Caki2 (cell line): ENCODE data around the gene SPANXN2. TPM values are rescaled to one million over a fixed set of nuclear protein-coding genes. Genes with fewer than 3 reads are reported as not detected.
A peak's percentile ranks its signal among the peaks of the same experiment; 100 is the strongest.
"Not testable (repeated sequence)": the region's sequence is repeated elsewhere in the genome, so short reads cannot be mapped to it uniquely, and the experiment has no call there.

Experiments
- DNase-seq: peaks from one replicate; pipeline ENCODE4 v3.0.0-alpha.2; 2015; ENCODE audit warnings: low read depth
- in situ Hi-C: cut with HindIII; loops from 2 replicates; pipeline ENCODE4 v1.10.0; 2016; ENCODE audit warnings: low sequenced_read_pairs, low pct_unique_long_range_greater_than_20kb, mixed read lengths
- total RNA-seq: library from RNA; depleted of rRNA; stranded (reverse); fragments of >200 nt; shearing (Covaris generic); gene quantifications from 2 replicates; pipeline ENCODE4 v1.2.3, GENCODE V29; 2014; ENCODE audit warnings: low replicate concordance; rRNA removed

The SPANXN2 gene, protein sequence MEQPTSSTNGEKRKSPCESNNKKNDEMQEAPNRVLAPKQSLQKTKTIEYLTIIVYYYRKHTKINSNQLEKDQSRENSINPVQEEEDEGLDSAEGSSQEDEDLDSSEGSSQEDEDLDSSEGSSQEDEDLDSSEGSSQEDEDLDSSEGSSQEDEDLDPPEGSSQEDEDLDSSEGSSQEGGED
- total RNA-seq: not detected in 2 replicates

DNA sequence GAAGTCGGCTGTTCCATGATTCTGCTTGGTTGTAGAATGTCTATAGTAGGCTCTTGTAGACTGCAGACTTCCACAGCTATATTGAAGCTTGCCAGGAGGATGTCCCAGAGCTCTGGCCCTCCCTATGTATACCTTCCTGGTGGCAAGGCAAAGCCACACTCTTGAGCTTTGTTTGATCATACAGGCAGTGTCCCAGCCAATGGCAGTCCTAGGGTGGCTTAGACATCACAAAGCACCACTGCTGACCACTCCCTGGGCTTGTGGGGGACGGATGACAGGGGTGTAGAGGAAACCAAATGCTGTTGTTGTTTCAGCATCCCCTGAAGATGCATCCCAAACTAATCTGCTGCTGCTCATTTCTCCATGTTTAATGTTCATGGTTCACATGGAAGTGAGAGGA lies at the start of gene SPANXN2:
Gene SPANXN2, minus strand, starts transcription at position 101 of the 400 bp plus-strand sequence. Its CDS starts 84 bp downstream, at position 17.
- DNase-seq, in situ Hi-C loops: not testable (repeated sequence)

DNA sequence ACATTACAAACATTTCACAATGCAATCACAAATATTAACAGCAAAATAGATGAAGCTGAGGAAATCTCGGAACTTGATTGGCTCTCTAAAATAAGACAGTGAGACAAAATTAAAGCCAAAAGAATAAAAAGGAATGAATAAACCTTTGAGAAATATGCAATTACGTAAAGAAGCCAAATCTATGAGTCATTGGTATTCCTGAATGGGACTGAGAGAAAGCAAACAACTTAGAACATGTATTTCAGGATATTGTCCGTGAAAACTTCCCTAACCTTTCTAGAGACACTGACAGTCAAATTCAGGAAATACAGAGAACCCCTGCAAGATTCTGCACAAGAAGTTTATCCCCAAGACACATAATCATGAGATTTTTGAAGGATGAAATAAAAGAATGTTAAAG lies 48.4 kb upstream of the SPANXN2 start:
- in situ Hi-C loops: no loop called here
- no peak for DNase-seq

DNA sequence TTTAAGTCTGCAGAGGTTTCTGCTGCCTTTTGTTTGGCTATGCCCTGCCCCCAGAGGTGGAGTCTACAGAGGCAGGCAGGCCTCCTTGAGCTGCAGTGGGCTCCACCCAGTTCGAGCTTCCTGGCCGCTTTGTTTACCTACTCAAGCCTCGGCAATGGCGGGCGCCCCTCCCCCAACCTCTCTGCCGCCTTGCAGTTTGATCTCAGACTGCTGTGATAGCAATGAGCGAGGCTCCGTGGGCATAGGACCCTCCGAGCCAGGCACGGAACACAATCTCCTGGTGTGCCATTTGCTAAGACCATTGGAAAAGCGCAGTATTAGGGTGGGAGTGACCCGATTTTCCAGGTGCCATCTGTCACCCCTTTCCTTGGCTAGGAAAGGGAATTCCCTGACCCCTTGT lies 47.2 kb upstream of the SPANXN2 start:
- in situ Hi-C loops, DNase-seq: not testable (repeated sequence)

DNA sequence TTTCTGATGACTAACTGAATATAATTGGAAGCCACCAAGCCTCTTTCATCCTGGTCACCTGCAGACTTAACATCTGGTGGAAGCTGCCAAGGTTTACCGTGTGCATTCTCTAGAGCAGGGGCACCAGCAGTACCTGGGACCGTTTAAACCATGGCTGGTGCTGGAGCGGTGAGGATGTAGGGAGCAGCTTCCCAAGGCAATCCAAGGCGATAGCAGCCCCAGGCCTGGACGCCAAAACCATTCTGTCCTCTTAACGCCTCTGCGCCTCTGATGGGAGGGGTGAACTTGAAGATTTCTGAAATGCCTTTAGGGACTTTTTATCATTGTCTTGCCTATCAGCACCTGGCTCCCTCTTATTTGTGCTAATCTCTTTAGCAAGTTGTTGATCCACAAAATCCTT lies 37.3 kb upstream of the SPANXN2 start:
- no peak for DNase-seq
- in situ Hi-C loops: no loop called here

DNA sequence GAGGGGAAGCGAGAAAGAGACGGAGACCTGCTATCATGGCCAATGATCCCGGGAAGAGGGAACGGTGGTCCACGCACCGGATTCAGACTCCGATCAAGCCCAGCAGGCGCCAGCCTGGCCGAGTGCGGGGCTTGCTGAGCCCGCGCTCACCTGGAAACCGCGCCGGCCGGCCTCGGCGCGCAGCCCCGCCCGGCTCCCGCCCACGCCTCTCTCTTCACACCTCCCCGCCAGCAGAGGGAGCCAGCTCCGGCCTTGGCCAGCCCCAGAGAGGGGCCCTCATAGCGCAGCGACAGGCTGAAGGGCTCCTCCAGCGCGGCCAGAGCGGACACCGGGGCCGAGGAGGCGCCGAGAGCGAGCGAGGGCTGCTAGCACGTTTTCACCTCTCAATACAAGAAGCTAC lies 36.8 kb upstream of the SPANXN2 start:
- in situ Hi-C loops: no loop called here
- DNase-seq: no peak

DNA sequence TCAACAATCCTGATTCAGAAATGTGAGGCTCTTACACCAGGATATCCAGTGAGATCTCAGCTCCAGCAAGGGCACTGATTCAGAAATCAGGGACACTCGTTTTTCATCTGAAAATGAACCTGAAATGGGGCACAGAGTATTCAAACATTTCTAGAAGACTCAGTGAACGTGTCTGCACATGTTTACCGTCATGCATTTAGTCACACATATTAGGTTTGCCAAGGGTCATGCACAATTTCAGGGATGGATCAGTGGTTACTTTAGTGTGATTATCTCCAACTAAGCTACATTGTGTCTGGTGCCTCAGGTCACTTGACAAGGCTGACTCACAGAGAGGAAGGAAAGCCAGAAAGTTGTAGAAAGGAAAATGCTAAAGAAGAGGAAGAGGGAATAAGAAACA lies 33.6 kb upstream of the SPANXN2 start:
- peak; percentile 30 for DNase-seq
- in situ Hi-C loops: no loop called here

DNA sequence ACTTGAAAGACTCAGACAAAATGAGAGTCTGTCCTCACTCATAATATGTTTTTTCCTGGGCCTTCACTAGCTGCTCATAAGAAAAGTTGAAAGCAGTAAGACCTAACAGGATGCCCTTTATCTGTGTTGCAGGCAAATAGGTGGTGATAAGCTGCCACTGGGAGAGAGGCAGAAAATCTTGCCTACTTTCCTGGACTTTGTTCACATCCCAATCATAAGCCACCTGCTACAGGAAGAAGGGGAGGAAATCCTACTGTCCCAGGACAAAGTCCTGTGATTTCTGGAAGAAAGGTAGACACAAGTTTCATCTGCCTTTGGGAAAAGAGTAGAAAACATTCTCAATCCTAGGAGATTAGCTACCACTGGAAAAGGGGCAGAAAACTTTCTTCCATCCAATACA lies 13.3 kb upstream of the SPANXN2 start:
- in situ Hi-C loops: no loop called here
- no peak for DNase-seq

DNA sequence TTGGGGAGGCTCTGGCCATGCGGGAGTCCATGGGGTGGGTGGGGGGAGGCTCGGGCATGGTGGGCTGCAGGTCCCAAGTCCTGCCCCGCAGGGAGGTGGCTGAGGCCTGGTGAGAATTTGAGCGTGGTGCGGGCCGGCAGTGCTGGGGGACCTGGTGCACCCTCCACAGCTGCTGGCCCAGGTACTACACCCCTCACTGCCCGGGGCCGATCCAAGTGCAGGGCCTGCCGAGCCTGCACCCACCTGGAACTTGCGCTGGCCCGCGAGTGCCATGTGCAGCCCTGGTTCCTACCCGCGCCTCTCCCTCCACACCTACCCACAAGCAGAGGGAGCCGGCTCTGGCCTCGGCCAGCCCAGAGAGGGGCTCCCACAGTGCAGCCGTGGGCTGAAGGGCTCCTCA lies 5.7 kb upstream of the SPANXN2 start:
- no peak for DNase-seq
- in situ Hi-C loops: no loop called here

DNA sequence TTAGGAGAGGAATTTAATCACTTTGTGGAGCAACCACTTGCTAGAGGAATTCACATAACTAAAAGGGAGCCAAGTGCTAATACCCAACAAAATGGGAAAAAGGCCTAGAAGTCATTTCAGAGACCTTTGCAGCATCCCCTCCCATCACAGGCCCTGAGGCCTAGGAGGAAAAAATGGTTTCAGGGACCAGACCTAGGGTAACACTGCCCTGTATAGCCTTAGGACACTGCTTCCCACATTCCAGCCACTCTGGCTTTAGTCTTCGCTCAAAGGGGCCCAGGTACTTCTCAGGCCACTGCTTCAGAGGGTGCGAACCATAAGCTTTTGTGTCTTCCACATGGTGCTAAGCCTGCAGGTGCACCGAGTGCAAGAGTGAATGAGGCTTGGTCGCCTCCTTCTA lies 19.1 kb downstream of the SPANXN2 start:
- DNase-seq: no peak
- in situ Hi-C loops: no loop called here

DNA sequence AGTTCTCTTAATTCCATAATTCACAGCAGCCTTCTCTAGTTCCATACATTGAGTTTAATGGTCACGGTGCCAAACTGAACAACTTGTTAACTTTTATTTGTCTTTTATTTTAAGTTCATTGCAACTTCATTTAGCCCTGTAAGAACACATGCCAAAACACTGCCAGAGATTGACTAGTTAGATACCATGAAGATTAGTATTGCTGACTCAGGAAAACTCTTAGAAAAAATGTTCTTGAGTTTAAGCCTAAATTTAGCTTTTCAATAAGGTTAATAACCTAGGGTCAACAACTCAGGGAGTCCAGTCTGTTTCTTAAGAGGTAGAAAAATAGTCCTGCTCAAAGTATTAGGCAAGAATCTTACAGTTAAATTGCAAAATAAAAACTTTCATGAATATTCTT lies 25.7 kb downstream of the SPANXN2 start:
- DNase-seq: no peak
- in situ Hi-C loops: no loop called here

DNA sequence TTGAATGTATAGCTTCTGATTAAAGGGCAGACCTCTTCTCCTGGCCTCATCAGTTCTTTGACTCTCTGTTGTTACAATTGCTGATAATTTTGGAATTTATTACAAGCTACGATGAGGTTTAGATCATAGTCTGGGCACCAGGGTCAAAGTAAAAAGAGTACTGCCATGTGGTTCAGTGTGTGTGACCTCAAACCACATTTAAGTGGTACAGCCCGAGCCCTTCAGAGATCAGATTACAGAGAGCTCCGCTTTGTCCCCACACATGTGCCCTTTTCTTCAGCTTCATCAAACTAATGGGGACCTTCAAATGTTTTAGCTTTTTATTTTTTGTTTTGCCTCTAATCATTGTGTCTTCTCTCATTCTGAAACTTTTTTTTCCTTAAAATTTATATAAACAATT lies 37.1 kb downstream of the SPANXN2 start:
- DNase-seq: no peak
- in situ Hi-C loops: no loop called here

DNA sequence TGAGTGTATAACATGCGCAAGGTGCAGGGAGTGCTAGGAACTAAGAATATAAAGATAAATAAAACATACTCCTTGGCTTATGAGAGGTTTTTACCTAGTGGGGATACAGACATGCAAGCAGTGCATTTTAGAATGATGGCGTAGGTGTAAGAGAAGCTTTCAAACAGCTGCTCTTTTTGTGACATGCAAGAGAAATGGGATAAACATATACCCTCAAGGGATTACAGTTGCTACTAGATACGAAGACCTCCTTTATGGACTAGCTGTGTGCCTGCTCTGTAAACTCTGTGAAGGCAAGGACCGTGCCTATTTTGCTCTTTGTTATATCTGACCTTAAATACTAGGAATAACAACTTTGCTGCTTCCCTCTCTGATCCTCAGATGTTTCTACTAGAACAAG lies 45.6 kb downstream of the SPANXN2 start:
- no peak for DNase-seq
- in situ Hi-C loops: no loop called here

DNA sequence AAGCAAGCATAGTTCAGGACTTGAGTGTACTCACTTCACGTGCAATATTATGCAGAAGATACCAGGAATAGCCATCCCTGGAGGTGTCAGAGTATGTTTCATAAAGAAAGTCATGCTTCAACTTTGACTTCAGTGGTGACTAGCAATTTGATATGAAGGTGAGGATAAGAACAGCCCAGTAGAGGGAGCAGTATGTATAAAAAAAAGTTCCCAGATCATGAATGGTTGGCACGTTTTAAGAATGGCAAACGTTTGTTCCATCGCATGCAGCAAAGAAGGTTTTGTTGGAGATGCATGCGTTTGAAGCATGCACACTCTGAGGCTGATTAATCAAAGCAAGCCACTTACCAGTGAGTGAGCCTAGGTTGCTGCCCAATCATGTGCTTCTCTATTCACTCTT lies 51.2 kb downstream of the SPANXN2 start:
- DNase-seq: peak; percentile 18
- in situ Hi-C loops: no loop called here

DNA sequence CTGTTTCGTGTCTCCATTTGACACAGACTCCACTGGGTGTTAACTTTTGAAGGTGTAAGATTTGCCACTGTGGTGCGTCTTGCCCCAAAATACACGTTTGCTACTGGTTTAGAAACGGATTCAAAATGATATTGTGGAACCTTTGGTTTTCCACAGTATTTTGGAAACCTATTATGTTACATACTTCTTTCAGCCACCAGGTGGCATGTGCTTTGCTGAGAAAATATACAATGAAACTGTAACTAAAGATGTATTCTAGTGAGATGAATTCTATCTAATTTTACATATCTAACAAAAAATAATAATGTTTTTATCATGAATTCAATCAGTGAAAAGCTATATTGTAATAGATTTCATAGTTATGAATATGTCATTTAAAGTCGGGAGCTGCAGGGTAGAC lies 56.2 kb downstream of the SPANXN2 start:
- in situ Hi-C loops: no loop called here
- no peak for DNase-seq

DNA sequence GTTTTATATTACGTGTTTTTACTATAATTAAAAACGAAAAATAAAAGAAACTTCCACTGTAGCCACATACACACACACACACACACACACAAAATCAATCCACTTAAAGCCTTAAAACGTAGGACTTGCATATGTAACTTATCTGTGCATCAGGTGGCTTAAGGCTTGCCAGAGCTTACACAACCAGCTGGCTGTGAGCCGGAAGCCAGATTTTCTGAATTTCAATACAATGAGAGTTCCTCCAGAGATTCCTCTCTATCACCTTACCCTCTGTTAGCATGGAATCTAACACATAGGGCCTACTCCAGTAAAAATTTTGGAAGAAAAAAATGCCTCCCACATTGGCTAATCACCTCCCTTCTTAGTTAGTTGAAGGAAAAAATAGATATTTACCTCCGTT lies 56.8 kb downstream of the SPANXN2 start:
- no peak for DNase-seq
- in situ Hi-C loops: no loop called here

Other genes starting within 250 kb of the SPANXN2 start
- not detected in 2 replicates for gene SPANXN3, start 203.3 kb downstream of the SPANXN2 start, total RNA-seq
- 1.6 and 2.3 TPM in 2 replicates for gene SLITRK4, start 84.7 kb downstream of the SPANXN2 start, total RNA-seq
- not detected in 2 replicates for gene UBE2NL, start 163.3 kb upstream of the SPANXN2 start, total RNA-seq